Panc1 (cell line): Measurements from ENCODE around the gene CLPTM1. TPM values are rescaled to one million over a fixed set of nuclear protein-coding genes. Genes with fewer than 3 reads are reported as not detected.

ENCODE experiments used
- ATAC-seq: fragments of 200-7000 bp; cut with Tn5 transposase; 2 replicates; pipeline ENCODE4 v1.9.1; 2020; ENCODE audit warnings: mild to moderate bottlenecking, moderate library complexity
- BruUV-seq: library from RNA; stranded (reverse); fragments of 400-500 nt; replicated peaks from 2 replicates; lab custom pipeline; 2021; lab: Mats Ljungman, UMichigan
- CTCF ChIA-PET: fragments of 300-600 bp; sonication (Branson Sonifier 250); formaldehyde crosslinking; loops from one replicate; lab custom pipeline; 2022; ENCODE audit warnings: antibody characterized with exemption; lab: Charles Lee
- POLR2A ChIA-PET: fragments of 300-600 bp; sonication (Branson Sonifier 250); formaldehyde crosslinking; loops from one replicate; lab custom pipeline; 2022; ENCODE audit warnings: antibody characterized with exemption; lab: Charles Lee
- DNase-seq: peaks from one replicate; pipeline ENCODE4 v3.0.0-alpha.2; 2010; ENCODE audit warnings: low read depth, low spot score
- H3K27ac ChIP-seq: 2 replicates; pipeline ENCODE4 v1.5.1; 2011; ENCODE audit warnings: mild to moderate bottlenecking, low read length, inconsistent platforms
- H3K27me3 ChIP-seq: fragments of 200-500 bp; sonication (Bioruptor generic); 2 replicates; pipeline ENCODE4 v1.6.0; 2014; ENCODE audit warnings: low read length, inconsistent platforms; ENCODE audit not compliant: control insufficient read depth, insufficient read depth
- H3K36me3 ChIP-seq: fragments of 200-500 bp; sonication (Bioruptor generic); 2 replicates; pipeline ENCODE4 v1.5.1; 2014; ENCODE audit warnings: inconsistent platforms, mild to moderate bottlenecking, low read length, moderate library complexity; ENCODE audit not compliant: control insufficient read depth, insufficient read depth
- H3K4me1 ChIP-seq: 2 replicates; pipeline ENCODE4 v1.5.1; 2011; ENCODE audit warnings: inconsistent platforms, mild to moderate bottlenecking, low read length, moderate library complexity; ENCODE audit not compliant: control insufficient read depth, insufficient read depth
- H3K4me3 ChIP-seq, 2 experiments: 2 replicates each; pipeline ENCODE4 v1.5.1; 2011 to 2012; ENCODE audit warnings: low read depth in 2 of 2, low read length in 2 of 2, mild to moderate bottlenecking in 2 of 2, inconsistent platforms in 1 of 2, moderate library complexity in 1 of 2
- H3K9me3 ChIP-seq: fragments of 200-500 bp; sonication (Bioruptor generic); 2 replicates; pipeline ENCODE4 v1.5.1; 2014; ENCODE audit warnings: low read depth, mild to moderate bottlenecking, inconsistent platforms, low read length, moderate library complexity; ENCODE audit not compliant: control insufficient read depth, insufficient read depth
- POLR2AphosphoS5 ChIP-seq: IDR thresholded peaks from 2 replicates; pipeline ENCODE4 v1.6.1; 2012; ENCODE audit warnings: mild to moderate bottlenecking, low read depth, low read length, moderate library complexity
- SIN3A ChIP-seq: IDR thresholded peaks from 2 replicates; pipeline ENCODE4 v1.6.1; 2012; ENCODE audit warnings: low read depth, mild to moderate bottlenecking, low read length, moderate library complexity, borderline replicate concordance; ENCODE audit not compliant: insufficient read depth
- TCF7L2 ChIP-seq: IDR thresholded peaks from 2 replicates; pipeline ENCODE4 v1.6.1; 2011; ENCODE audit warnings: mild to moderate bottlenecking, low read depth, low read length, inconsistent platforms
- in situ Hi-C: cut with HindIII; loops from 2 replicates; pipeline ENCODE4 v1.10.0; 2016; ENCODE audit warnings: low sequenced_read_pairs, low pct_unique_long_range_greater_than_20kb
- intact Hi-C: fragments of 100-400 bp; cut with micrococcal nuclease; formaldehyde crosslinking; loops from one replicate; pipeline ENCODE4 v1.10.0; 2022; ENCODE audit not compliant: unreplicated experiment
- total RNA-seq: library from RNA; stranded (reverse); gene quantifications from one replicate; pipeline ENCODE4 v1.2.1, GENCODE V29; 2021; ENCODE audit not compliant: unreplicated experiment
- TF ChIP-seq, protein P1 (sequence below): fragments of 450-650 bp; IDR thresholded peaks from 2 replicates; pipeline ENCODE4 v1.5.1; 2017; ENCODE audit warnings: mild to moderate bottlenecking
- TF ChIP-seq, protein P2 (sequence below), 2 experiments: IDR thresholded peaks; 2 replicates each; pipeline ENCODE4 v1.6.1; 2011 to 2012; ENCODE audit warnings: low read depth in 2 of 2, control low read depth in 1 of 2, low read length in 1 of 2, mild to moderate bottlenecking in 1 of 2, moderate library complexity in 1 of 2; ENCODE audit not compliant: insufficient read depth in 1 of 2

Gene CLPTM1
- total RNA-seq, 1 experiment from 2014 or later, result 98.4 TPM

DNA sequence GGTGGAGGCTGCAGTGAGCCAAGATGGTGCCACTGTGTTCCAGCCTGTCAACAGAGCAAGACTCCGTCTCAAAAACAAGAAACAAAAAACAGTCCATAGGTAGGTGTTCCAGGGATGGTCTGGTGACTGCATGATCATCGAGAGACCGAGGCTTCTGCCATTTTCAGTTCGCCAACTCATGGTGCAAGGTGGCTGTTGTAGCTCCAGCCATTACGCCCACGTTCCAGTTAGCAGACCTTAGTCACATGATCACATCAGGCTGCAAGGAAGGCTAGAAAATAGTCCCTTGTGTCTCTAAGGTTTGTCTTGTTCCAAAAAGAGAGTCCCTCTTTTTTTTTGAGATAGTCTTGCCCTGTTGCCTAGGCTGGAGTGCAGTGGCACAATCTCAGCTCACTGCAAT is 80.6 kb downstream of the CLPTM1 start:
- POLR2A ChIA-PET, result interaction anchor here (0.6 kb wide), 1 partner anchor 1725 kb away, joined by 3 read pairs; no protein-coding TSS in a partner anchor

DNA sequence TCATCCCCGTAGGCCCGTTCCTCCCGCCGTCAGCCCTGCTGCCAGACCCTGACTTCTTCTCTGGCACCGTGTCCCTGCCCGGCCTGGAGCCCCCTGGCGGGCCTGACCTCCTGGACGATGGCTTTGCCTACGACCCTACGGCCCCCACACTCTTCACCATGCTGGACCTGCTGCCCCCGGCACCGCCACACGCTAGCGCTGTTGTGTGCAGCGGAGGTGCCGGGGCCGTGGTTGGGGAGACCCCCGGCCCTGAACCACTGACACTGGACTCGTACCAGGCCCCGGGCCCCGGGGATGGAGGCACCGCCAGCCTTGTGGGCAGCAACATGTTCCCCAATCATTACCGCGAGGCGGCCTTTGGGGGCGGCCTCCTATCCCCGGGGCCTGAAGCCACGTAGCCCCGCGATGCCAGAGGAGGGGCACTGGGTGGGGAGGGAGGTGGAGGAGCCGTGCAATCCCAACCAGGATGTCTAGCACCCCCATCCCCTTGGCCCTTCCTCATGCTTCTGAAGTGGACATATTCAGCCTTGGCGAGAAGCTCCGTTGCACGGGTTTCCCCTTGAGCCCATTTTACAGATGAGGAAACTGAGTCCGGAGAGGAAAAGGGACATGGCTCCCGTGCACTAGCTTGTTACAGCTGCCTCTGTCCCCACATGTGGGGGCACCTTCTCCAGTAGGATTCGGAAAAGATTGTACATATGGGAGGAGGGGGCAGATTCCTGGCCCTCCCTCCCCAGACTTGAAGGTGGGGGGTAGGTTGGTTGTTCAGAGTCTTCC is 82.4 kb downstream of the CLPTM1 start:
- no TSS peak for BruUV-seq
- DNase-seq, result no peak
- Histone ChIP-seq H3K4me3 (no peak overlapping the region), H3K27me3 (no peaks in the 10 kb centered on the region), H3K27ac (no peak overlapping the region), H3K9me3 (no peaks in the 10 kb centered on the region), H3K4me1 (peaks cover 6% of the 10 kb centered on the region; the same call in 1 of the 2 replicates), H3K36me3 (peaks cover 3% of the 10 kb centered on the region; the same call in 1 of the 2 replicates)
- CTCF ChIA-PET, result no interaction called here
- intact Hi-C loops (no loop called here), in situ Hi-C loops (no loop called here)
- TF ChIP-seq TCF7L2 (no peak), POLR2AphosphoS5 (no peak), SIN3A (no peak)
- TF ChIP-seq, protein P1, sequence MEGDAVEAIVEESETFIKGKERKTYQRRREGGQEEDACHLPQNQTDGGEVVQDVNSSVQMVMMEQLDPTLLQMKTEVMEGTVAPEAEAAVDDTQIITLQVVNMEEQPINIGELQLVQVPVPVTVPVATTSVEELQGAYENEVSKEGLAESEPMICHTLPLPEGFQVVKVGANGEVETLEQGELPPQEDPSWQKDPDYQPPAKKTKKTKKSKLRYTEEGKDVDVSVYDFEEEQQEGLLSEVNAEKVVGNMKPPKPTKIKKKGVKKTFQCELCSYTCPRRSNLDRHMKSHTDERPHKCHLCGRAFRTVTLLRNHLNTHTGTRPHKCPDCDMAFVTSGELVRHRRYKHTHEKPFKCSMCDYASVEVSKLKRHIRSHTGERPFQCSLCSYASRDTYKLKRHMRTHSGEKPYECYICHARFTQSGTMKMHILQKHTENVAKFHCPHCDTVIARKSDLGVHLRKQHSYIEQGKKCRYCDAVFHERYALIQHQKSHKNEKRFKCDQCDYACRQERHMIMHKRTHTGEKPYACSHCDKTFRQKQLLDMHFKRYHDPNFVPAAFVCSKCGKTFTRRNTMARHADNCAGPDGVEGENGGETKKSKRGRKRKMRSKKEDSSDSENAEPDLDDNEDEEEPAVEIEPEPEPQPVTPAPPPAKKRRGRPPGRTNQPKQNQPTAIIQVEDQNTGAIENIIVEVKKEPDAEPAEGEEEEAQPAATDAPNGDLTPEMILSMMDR, result no peak
- TF ChIP-seq, protein P2, sequence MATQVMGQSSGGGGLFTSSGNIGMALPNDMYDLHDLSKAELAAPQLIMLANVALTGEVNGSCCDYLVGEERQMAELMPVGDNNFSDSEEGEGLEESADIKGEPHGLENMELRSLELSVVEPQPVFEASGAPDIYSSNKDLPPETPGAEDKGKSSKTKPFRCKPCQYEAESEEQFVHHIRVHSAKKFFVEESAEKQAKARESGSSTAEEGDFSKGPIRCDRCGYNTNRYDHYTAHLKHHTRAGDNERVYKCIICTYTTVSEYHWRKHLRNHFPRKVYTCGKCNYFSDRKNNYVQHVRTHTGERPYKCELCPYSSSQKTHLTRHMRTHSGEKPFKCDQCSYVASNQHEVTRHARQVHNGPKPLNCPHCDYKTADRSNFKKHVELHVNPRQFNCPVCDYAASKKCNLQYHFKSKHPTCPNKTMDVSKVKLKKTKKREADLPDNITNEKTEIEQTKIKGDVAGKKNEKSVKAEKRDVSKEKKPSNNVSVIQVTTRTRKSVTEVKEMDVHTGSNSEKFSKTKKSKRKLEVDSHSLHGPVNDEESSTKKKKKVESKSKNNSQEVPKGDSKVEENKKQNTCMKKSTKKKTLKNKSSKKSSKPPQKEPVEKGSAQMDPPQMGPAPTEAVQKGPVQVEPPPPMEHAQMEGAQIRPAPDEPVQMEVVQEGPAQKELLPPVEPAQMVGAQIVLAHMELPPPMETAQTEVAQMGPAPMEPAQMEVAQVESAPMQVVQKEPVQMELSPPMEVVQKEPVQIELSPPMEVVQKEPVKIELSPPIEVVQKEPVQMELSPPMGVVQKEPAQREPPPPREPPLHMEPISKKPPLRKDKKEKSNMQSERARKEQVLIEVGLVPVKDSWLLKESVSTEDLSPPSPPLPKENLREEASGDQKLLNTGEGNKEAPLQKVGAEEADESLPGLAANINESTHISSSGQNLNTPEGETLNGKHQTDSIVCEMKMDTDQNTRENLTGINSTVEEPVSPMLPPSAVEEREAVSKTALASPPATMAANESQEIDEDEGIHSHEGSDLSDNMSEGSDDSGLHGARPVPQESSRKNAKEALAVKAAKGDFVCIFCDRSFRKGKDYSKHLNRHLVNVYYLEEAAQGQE (IDR thresholded peaks at IDR 0.05; ENCODE audit: insufficient read depth in 1 of 2, low read depth in 2 of 2, low read length in 1 of 2), result no peak
- no peak for ATAC-seq
- POLR2A ChIA-PET, result no interaction called here

More for the DNA sequence above, 80.6 kb downstream of the CLPTM1 start:
- Histone ChIP-seq H3K36me3 (no peaks in the 10 kb centered on the region), H3K4me1 (peaks cover 6% of the 10 kb centered on the region; the same call in 1 of the 2 replicates), H3K9me3 (no peaks in the 10 kb centered on the region), H3K4me3 (no peak overlapping the region), H3K27me3 (no peaks in the 10 kb centered on the region), H3K27ac (no peak overlapping the region)
- no TSS peak for BruUV-seq
- TF ChIP-seq, protein P1, result no peak
- TF ChIP-seq POLR2AphosphoS5 (no peak), SIN3A (no peak), TCF7L2 (no peak)
- TF ChIP-seq, protein P2 (IDR thresholded peaks at IDR 0.05; ENCODE audit: insufficient read depth in 1 of 2, low read depth in 2 of 2, low read length in 1 of 2), result no peak
- CTCF ChIA-PET, result no interaction called here
- intact Hi-C loops (no loop called here), in situ Hi-C loops (no loop called here)
- ATAC-seq, result no peak
- DNase-seq, result no peak
